H1 (cell line): Measurements from ENCODE around the gene CDH22. TPM values are rescaled to one million over a fixed set of nuclear protein-coding genes. Genes with fewer than 3 reads are reported as not detected.

Experiments
- ATF3 ChIP-seq: IDR thresholded peaks from 2 replicates; pipeline ENCODE4 v1.6.1; 2011; ENCODE audit warnings: low read depth, mild to moderate bottlenecking, low read length; ENCODE audit not compliant: insufficient read depth
- GTF2F1 ChIP-seq: IDR thresholded peaks from 2 replicates; pipeline ENCODE4 v1.6.1; 2012; ENCODE audit warnings: low read depth, low read length, improper control_type of control experiment, borderline replicate concordance
- POU5F1 ChIP-seq: IDR thresholded peaks from 2 replicates; pipeline ENCODE4 v1.6.1; 2011; ENCODE audit warnings: low read depth, mild to moderate bottlenecking, low read length, moderate library complexity
- RFX5 ChIP-seq: IDR thresholded peaks from 2 replicates; pipeline ENCODE4 v1.6.1; 2011; ENCODE audit warnings: low read depth, low read length, improper control_type of control experiment, borderline replicate concordance
- SIX5 ChIP-seq: IDR thresholded peaks from 2 replicates; pipeline ENCODE4 v1.6.1; 2011; ENCODE audit warnings: mild to moderate bottlenecking, low read depth, low read length
- TEAD4 ChIP-seq: IDR thresholded peaks from 2 replicates; pipeline ENCODE4 v1.6.1; 2012; ENCODE audit warnings: low read depth, low read length, inconsistent platforms, mixed read lengths
- USF2 ChIP-seq: IDR thresholded peaks from 2 replicates; pipeline ENCODE4 v1.6.1; 2011; ENCODE audit warnings: low read length, improper control_type of control experiment
- YY1 ChIP-seq: IDR thresholded peaks from 2 replicates; pipeline ENCODE4 v1.6.1; 2011; ENCODE audit warnings: low read depth, mild to moderate bottlenecking, low read length
- polyA plus RNA-seq, 7 experiments: library from polyadenylated mRNA; depleted of rRNA in 3 of 7; stranded (reverse) in 5 of 7; unstranded in 2 of 7; fragments of >200 nt in 5 of 7; fragments of 200-250 nt in 2 of 7; gene quantifications; 1 replicate in 5 of 7; 2 replicates in 1 of 7; 4 replicates in 1 of 7; pipeline versions ENCODE4 v1.2.1 to v1.2.3, GENCODE V29; 2011 to 2013; ENCODE audit warnings: missing spikeins in 2 of 7, mixed read lengths in 2 of 7
- total RNA-seq: library from RNA; stranded (reverse); fragmentation: NEBNext Ultra II Directional; extraction: Animal tissue kit (Norgen Biotek cat#: 25700); gene quantifications from 2 replicates; pipeline ENCODE4 v1.2.1, GENCODE V29; 2021
- TF ChIP-seq, protein P1 (sequence below): fragments of 300-600 bp; sonication (generic); IDR thresholded peaks from 2 replicates; pipeline ENCODE4 v1.7.1; 2012; ENCODE audit warnings: low read length, moderate library complexity, mild to moderate bottlenecking, inconsistent platforms; ENCODE audit not compliant: insufficient replicate concordance

Gene CDH22
- total and polyA plus RNA-seq, 2 of the 8 experiments (the other 6 are each of a cell fraction or from before 2014, with no cell fraction given) = 0.35 to 0.39 TPM

- TF ChIP-seq, protein P1, sequence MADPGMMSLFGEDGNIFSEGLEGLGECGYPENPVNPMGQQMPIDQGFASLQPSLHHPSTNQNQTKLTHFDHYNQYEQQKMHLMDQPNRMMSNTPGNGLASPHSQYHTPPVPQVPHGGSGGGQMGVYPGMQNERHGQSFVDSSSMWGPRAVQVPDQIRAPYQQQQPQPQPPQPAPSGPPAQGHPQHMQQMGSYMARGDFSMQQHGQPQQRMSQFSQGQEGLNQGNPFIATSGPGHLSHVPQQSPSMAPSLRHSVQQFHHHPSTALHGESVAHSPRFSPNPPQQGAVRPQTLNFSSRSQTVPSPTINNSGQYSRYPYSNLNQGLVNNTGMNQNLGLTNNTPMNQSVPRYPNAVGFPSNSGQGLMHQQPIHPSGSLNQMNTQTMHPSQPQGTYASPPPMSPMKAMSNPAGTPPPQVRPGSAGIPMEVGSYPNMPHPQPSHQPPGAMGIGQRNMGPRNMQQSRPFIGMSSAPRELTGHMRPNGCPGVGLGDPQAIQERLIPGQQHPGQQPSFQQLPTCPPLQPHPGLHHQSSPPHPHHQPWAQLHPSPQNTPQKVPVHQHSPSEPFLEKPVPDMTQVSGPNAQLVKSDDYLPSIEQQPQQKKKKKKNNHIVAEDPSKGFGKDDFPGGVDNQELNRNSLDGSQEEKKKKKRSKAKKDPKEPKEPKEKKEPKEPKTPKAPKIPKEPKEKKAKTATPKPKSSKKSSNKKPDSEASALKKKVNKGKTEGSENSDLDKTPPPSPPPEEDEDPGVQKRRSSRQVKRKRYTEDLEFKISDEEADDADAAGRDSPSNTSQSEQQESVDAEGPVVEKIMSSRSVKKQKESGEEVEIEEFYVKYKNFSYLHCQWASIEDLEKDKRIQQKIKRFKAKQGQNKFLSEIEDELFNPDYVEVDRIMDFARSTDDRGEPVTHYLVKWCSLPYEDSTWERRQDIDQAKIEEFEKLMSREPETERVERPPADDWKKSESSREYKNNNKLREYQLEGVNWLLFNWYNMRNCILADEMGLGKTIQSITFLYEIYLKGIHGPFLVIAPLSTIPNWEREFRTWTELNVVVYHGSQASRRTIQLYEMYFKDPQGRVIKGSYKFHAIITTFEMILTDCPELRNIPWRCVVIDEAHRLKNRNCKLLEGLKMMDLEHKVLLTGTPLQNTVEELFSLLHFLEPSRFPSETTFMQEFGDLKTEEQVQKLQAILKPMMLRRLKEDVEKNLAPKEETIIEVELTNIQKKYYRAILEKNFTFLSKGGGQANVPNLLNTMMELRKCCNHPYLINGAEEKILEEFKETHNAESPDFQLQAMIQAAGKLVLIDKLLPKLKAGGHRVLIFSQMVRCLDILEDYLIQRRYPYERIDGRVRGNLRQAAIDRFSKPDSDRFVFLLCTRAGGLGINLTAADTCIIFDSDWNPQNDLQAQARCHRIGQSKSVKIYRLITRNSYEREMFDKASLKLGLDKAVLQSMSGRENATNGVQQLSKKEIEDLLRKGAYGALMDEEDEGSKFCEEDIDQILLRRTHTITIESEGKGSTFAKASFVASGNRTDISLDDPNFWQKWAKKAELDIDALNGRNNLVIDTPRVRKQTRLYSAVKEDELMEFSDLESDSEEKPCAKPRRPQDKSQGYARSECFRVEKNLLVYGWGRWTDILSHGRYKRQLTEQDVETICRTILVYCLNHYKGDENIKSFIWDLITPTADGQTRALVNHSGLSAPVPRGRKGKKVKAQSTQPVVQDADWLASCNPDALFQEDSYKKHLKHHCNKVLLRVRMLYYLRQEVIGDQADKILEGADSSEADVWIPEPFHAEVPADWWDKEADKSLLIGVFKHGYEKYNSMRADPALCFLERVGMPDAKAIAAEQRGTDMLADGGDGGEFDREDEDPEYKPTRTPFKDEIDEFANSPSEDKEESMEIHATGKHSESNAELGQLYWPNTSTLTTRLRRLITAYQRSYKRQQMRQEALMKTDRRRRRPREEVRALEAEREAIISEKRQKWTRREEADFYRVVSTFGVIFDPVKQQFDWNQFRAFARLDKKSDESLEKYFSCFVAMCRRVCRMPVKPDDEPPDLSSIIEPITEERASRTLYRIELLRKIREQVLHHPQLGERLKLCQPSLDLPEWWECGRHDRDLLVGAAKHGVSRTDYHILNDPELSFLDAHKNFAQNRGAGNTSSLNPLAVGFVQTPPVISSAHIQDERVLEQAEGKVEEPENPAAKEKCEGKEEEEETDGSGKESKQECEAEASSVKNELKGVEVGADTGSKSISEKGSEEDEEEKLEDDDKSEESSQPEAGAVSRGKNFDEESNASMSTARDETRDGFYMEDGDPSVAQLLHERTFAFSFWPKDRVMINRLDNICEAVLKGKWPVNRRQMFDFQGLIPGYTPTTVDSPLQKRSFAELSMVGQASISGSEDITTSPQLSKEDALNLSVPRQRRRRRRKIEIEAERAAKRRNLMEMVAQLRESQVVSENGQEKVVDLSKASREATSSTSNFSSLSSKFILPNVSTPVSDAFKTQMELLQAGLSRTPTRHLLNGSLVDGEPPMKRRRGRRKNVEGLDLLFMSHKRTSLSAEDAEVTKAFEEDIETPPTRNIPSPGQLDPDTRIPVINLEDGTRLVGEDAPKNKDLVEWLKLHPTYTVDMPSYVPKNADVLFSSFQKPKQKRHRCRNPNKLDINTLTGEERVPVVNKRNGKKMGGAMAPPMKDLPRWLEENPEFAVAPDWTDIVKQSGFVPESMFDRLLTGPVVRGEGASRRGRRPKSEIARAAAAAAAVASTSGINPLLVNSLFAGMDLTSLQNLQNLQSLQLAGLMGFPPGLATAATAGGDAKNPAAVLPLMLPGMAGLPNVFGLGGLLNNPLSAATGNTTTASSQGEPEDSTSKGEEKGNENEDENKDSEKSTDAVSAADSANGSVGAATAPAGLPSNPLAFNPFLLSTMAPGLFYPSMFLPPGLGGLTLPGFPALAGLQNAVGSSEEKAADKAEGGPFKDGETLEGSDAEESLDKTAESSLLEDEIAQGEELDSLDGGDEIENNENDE = no peak
- TF ChIP-seq YY1 = no peak
- TF ChIP-seq GTF2F1 = no peak
- TF ChIP-seq ATF3 = no peak
- no peak for TF ChIP-seq SIX5
- no peak for TF ChIP-seq RFX5
- TF ChIP-seq POU5F1 = no peak
- no peak for TF ChIP-seq USF2
- TF ChIP-seq TEAD4 = no peak
These were observed 116.7 kb downstream of the CDH22 start (continued) for GRCh38 chr20:46191611-46192010.
